Stimulated activated naive CD8-positive, alpha-beta T cell treated with anti-CD3 and anti-CD28 coated beads, Interleukin-15, Interleukin-2, amounts not matched to agents 100 U/mL and 50 U/mL, for 24 hours (primary cell): ENCODE measurements around the gene BPIFA2.
A peak's percentile ranks its signal among the peaks of the same experiment; 100 is the strongest.
"Not testable (repeated sequence)": the region's sequence is repeated elsewhere in the genome, so short reads cannot be mapped to it uniquely, and the experiment has no call there.

Experiments
- ATAC-seq: fragments of 150-1000 bp; cut with Tn5 transposase; one replicate; pipeline ENCODE4 v1.10.0; 2021
- DNase-seq: peaks from one replicate; pipeline ENCODE4 v3.0.0; 2021

Gene BPIFA2

GRCh38 chr20:33162313-33162712 is 5.6 kb upstream of the BPIFA2 start:
- no peak for DNase-seq
- ATAC-seq = no peak

DNA sequence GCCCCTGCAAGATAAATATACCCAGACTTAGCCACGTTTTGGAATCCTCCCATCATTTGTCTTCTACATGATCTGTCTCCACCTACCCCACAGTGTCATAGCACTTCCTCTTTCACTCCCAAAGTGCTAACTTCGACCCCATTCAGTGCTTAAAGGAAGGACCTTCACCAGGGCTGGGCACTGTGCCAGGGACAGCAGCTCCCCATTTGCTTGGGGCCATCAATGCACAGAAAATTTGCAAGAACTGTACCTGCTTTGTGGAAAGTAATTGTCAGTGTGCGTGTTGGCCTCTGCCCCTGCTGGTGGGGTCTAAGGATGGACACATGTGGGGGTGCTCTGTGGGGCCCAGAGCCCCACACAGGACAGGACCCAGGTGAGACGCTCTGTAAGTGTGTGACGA is 5.2 kb upstream of the BPIFA2 start:
- no peak for DNase-seq
- ATAC-seq = no peak

DNA sequence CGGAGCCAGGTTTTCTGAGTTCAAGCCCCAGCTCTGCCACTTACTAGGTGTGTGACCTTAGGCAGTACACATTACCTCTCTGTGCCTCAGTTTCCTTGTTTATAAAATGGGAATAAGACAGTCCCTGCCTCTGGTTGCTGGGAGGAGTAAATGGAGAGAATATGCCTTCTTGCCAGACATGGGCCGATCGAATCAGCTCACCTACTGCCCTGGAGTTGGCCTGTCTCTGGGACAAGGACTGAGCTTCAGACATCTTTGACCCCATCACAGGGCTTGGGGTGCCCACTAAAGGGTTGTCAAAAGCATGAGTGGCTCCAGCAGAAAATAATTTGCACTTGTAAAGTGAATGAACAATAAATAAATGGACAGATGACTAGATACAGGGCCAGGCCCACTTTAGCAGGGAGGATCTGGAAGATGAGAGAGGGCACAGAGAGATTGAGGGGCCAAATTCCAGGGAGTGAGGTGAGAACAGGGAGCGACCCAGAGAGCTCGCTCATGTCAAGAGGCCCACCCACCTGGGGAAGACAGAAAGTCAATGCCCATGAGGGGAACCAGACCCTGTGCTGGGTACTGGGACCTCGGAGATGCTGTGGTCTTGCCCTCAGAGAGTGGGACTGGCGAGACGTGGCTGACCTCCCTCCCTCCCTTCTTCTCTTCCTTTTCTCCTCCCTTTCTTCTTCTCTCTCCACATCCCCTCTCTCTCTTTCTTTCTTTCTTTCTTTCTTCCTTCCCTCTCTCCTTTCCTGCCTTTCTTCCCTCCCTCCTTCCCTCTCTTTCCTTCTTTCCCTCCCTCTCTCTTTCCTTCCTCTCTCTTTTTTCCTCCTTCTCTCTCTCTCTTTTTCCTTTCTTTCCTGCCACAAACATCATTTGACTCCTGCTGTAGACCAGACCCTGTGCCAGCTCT is 3.9 kb upstream of the BPIFA2 start:
- DNase-seq (no peak), ATAC-seq (no peak)

DNA sequence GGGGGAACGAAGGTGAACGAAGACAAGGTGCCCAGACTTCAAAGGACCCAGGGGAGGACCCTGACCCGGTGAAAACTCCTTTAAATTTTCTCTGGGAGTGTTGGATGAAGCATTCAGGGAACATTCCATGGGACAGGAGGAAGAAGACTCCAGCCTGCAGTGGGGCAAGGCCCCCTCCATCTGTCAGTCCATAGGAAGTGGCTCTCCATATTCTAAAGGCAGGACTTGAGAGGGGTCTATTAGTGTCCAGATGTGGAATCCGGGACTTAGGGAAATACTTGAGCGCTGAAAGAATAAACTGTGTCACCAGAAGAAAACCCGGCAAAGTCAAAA is 3.2 kb upstream of the BPIFA2 start:
- DNase-seq = no peak
- no peak for ATAC-seq

GRCh38 chr20:33165416-33166055 is 2.4 kb upstream of the BPIFA2 start:
- no peak for ATAC-seq
- no peak for DNase-seq

- ATAC-seq (no peak), DNase-seq (no peak)
Measured at GRCh38 chr20:33166533-33167113, 1.3 kb upstream of the BPIFA2 start.

- ATAC-seq (no peak), DNase-seq (peak; percentile 48)
Measured at GRCh38 chr20:33169176-33169794, 1.3 kb downstream of the BPIFA2 start.

- ATAC-seq (no peak), DNase-seq (no peak)
Measured at GRCh38 chr20:33172781-33173180, 4.8 kb downstream of the BPIFA2 start.

DNA sequence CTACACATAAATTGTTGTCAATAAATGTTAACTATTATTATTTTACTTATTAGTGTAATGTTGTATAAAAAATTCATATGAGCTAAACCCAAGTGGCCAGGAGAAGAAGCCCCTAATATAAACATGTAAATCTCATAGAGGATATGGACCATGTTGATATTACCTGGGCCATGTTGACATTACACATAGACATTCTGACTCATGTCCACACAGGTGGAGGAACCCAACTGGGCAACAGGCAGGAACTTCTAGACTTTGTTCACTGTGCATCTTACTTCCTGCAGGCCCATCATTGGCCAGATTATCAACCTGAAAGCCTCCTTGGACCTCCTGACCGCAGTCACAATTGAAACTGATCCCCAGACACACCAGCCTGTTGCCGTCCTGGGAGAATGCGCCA is 7.2 kb downstream of the BPIFA2 start:
- ATAC-seq (no peak), DNase-seq (no peak)

- ATAC-seq = no peak
- no peak for DNase-seq
Measured at GRCh38 chr20:33176101-33176500, 8.1 kb downstream of the BPIFA2 start.

GRCh38 chr20:33177866-33178265 is 9.9 kb downstream of the BPIFA2 start:
- DNase-seq (no peak), ATAC-seq (no peak)

GRCh38 chr20:33178726-33179125 is 10.8 kb downstream of the BPIFA2 start:
- no peak for DNase-seq
- no peak for ATAC-seq

DNA sequence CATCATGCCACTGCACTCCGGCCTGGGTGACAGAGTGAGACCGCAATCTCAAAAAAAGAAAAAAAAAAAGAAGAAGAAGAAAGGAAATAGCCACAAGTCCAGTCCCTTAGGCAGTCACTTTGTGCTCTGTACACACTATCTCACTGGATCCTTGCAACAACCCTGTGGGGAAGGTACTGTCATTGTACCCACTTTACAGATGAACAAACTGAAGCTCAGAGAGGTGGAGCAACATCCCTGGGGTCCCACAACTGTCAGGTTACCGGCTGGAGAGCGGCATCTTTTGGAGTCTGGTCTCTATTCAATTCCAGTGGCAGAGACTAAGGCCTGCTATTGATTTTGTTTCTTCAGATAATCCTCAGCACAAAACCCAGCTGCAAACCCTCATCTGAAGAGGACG is 12.2 kb downstream of the BPIFA2 start:
- no peak for DNase-seq
- ATAC-seq = no peak

GRCh38 chr20:33181482-33182093 is 13.6 kb downstream of the BPIFA2 start:
- ATAC-seq (no peak), DNase-seq (no peak)

- ATAC-seq = no peak
Measured at GRCh38 chr20:33183312-33183711, 15.4 kb downstream of the BPIFA2 start.

DNA sequence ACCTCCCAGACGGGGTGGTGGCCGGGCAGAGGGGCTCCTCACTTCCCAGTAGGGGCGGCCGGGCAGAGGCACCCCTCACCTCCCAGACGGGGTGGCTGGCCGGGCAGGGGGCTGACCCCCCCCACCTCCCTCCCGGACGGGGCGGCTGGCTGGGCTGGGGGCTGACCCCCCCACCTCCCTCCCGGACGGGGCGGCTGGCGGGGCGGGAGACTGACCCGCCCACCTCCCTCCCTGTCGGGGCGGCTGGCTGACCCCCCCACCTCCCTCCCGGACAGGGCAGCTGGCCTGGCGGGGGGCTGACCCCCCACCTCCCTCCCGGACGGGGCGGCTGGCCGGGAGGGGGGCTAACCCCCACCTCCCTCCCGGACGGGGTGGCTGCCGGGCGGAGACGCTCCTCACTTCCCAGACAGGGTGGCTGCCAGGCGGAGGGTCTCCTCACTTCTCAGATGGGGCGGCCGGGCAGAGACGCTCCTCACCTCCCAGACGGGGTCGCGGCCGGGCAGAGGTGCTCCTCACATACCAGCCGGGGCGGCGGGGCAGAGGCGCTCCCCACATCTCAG is 17.2 kb downstream of the BPIFA2 start:
- ATAC-seq, DNase-seq: not testable (repeated sequence)

More at GRCh38 chr20:33183312-33183711, 15.4 kb downstream of the BPIFA2 start:
- DNase-seq = no peak

- no peak for DNase-seq
Measured at GRCh38 chr20:33187491-33187890, 19.5 kb downstream of the BPIFA2 start.

DNA sequence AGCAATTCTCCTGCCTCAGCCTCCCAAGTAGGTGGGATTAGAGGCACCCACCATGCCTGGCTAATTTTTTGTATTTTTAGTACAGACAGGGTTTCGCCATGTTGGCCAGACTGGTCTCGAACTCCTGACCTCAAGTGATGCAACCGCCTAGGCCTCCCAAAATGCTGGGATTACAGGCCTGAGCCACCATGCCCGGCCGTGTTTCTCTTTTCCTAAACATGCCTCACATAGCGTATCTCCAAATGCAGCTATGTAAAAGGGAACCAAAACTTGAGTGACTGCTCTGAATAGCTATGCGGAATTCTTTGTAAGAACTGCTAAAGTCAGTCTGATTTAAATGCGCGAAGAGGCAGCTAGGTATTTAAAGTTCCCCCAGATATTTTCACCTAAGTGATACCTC is 20.5 kb downstream of the BPIFA2 start:
- ATAC-seq = no peak
- DNase-seq = no peak

More at GRCh38 chr20:33187491-33187890, 19.5 kb downstream of the BPIFA2 start:
- no peak for ATAC-seq

DNA sequence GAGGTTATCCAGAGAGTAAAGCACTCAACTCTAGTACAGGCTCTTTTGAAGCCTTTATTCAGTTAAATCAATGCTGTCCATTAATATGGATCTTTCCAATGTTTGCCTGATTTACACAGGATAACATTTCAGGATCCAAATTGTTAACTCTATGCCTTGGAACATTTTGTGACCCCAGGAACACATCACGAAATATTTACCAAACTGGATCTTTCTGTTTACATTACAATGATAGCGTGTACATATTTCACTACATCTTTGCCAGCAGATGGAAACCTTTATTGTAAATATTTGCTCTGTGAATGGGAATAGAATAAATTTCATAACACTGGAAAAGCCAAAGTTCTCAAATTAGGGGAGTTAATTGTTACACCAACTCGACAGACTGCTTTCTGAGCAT is 23.5 kb downstream of the BPIFA2 start:
- ATAC-seq (no peak), DNase-seq (no peak)

GRCh38 chr20:33191955-33192354 is 24.0 kb downstream of the BPIFA2 start:
- ATAC-seq (no peak), DNase-seq (no peak)

GRCh38 chr20:33192912-33193501 is 25.0 kb downstream of the BPIFA2 start:
- ATAC-seq (no peak), DNase-seq (no peak)

DNA sequence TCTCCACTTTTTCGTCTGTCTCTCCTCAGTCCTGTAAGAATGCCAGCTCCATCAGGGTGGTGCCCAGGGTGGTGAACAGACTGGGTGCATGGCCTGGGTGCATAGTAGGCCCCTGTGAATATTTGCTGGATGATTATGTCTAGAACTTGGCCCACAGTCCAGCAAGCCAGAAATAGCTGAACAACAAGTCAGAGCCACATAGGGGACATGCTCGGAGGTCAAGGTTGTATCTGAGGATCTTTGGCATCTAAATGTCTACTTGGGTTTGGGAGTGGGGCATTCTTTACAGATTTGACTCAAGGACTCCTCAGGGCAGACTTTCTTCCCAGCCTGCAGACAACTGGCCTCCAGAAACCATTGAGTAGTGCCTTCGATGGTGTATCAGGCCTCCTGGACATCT is 31.1 kb downstream of the BPIFA2 start:
- DNase-seq (no peak), ATAC-seq (no peak)
